ENCODE measurements around the gene TANGO6.
A peak's percentile ranks its signal among the peaks of the same experiment; 100 is the strongest.

The TANGO6 gene

DNA sequence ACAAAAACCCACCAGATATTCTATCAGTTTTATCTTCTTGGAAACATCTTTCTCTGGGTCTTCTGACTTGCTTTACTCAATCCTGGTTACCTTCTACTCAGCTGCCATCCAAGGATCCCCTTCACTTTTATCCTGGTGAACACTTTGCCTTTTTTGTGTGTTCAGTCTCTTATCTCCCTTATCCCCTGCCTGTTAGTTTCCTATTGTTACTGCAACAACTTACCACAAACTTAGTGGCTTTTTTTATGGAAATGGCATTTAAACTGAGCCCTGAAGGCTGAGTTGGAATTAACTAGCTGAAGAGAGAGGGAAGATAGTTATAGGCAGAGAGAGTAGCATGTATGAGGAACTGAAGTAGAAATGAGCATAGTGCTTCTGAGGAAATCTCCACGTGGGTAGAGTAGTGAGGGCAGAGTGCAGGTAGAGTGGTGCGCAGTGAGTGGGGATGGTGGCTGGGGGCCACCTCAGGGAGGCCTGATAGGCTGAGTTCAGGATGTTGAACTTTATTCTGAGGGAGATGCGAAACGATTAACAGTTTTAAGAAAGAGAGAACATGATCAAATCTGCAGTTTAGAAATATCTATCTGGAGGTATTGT, 26.3 kb downstream of the TANGO6 start:
- DNase-seq, result no peak

DNA sequence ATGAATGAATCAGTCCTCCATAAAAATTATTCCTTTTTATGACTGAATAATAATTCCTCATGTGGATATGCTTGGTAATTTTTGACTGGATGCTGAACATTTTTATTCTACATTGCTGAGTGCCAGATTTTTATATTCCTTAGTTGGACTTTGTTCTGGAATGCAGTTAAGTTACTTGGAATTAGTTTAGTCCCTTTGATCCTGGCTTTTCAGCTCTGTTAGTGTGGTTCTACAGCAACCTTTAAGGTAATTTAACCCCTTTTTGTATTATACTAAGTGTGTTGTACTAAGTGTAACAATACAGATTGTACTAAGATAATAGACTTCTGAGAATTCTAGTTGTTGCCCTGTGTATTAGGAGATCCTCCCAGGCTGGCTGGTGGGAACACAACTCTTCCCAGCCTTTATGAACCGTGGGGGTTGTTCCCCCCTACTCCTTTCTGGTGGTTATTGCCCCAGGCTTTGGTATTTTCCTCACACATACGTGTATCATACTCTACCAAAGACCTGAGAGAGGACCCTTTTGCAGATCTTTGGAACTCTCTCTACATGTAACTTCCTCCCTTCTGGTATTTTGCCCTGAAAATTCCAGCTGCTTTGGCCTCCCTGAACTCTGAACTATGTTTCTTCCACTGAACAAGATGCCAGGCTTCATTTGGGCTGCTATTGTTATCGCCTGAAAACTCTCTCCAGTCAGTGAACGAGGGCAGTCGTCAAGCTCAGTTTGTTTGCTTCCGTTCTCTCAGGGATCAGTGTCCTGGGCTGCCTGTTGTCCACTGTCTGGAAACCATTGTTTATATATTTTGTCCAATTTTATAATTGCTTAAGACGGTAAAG, 30.5 kb downstream of the TANGO6 start:
- DNase-seq, result no peak

DNA sequence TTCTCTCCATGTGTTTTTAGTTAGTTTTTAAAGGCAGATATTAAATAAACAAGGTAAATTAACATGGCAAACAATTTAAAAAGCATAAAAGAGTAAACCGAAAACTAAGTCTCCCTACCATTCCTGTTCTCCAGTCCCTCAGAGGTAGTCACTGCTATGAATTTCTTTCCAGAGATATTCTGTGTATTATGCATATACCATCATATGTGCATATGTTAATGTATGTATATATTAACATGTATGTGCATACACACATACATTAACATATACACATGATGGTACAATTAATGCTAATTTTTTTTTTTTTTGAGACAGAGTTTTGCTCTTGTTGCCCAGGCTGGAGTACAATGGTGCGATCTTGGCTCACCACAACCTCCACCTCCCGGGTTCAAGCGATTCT, 32.5 kb downstream of the TANGO6 start:
- no peak for DNase-seq

DNA sequence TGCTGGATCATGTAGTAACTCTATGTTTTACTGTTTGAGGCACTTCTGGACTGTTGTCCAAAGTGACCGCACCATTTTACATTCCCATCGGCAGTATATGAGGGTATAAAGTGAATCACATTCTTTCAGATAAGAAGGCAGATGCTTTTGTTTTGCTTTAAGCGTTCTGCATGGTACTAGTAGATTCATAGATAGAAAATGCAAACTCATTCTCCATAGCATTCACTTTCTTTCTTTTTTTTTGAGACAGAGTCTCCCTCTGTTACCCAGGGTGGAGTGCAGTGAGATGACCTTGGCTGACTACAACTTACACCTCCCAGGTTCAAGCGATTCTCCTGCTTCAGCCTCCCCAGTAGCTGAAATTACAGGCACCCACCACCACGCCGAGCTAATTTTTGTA, 40.4 kb downstream of the TANGO6 start:
- DNase-seq, result no peak

DNA sequence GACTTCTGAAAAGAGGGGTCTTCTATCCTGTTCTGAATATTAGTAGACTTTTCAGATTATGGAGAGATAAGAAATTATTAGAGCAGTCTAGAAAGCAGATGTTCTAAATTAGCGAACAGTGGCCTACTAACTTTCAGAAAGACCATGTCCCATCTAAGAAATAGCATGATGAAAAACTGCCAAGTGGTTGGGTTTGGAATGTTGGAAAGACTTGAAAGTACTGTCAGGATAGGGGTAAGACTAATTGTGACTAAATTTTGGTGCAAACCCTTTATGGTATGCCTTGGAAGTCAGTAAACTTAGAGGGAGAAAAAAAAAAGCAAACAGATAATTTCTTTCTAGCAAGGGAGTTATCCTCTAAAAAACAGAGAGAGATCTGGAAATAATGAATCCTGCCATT, 41.1 kb downstream of the TANGO6 start:
- no peak for DNase-seq

DNA sequence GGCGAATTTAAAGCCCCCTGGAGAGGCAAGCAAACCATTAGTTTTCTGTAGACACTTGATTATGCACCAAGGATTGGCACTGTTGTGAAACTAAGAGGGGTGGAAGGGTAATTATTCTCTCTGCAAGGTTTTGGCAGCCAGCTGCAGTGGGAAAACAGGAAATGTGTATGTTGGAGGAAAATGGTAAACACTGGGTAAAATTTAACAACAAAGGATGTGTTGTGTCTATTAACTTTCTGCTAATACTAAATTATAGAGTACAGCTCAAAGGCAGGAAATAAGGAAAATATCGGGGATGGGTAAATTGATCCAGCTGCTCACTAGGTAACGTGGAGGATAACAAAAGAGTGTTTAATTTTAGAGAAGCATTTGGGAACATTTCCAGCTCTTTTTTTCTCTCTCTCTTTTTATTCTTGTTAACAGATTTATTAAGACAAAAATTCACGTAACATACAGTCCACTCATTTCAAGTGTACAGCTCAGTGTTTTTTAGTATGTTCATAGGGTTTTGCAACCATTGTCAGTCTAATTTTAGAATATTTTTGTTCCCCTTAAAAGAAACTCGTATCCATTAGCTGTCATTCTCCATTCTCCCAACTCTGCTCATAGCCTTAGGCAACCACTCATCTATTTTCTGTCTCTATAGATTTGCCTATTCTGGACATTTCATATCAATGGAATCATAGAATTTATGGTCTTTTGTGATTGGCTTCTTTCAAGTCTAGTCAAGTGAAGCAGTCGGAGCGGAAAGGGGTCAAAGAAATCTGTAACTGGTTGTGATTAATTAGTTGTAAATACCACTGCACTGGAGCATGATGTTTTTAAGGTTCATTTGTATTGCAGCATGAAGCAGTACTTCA, 41.8 kb downstream of the TANGO6 start:
- DNase-seq, result no peak

DNA sequence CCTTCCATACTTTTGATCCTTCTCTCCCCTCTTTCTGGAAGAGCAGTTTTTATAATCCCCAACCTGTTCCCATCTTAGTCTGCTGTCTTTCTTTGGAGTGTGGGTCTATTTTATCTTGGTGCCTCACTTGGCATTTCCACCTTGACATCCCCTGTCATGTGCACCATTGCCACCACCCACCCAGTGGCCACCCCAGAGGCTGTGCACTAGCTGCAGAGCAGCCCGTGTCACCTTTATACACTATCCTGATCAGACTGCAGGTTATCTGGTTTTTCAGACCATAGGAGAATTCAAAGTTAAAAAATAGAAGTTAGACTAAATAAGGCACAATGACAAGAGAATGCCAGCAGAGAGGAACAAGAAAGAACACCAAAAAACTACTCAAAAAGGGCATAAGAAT, 43.8 kb downstream of the TANGO6 start:
- DNase-seq, result no peak

DNA sequence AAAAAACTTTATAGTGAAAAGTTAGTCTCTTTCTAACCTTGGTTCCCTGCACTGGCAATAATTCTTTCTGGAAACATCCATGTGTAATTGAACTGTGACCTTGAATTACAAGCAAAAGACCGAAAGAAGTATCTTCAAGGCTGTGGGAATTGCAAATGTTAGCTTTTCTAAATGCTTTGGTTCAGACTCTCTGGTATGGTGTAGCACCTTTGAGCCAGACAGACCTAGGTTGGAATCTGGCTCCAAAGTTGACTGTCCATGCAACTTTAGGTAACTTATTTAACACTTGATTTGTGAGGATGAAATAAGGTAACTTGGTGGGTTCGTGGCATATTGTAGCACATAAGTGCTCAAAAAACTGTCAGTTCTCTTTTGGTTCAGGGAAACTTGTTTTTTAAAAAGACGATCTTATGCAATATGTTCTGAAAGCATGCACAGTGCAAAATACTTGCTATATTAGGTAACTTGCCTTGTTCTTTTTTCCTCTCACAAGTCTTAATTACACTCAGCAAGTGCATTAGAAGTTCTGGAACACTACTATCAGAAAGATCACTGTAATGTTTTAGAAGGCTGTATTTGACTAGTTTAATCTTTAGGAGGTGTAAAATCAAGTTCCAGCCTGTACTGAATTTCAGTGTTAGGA, 46.3 kb downstream of the TANGO6 start:
- no peak for DNase-seq

DNA sequence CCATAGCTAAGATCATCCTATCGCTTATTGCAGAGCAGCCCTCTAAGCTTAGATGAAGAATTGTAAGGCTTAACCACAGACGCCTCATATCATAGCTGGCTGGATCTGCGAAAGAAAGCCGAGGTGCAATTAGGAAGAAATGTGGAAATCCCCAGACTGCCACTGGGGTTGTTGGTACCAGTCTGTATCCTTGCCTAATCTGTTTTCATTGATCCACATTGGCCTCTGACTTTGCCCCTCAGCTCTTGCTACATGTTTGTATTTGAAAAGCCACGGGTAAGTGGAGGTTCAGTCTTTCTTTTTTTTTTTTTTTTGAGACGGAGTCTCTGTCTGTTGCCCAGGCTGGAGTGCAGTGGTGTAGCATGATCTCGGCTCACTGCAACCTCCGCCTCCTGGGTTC, 48.9 kb downstream of the TANGO6 start:
- no peak for DNase-seq

DNA sequence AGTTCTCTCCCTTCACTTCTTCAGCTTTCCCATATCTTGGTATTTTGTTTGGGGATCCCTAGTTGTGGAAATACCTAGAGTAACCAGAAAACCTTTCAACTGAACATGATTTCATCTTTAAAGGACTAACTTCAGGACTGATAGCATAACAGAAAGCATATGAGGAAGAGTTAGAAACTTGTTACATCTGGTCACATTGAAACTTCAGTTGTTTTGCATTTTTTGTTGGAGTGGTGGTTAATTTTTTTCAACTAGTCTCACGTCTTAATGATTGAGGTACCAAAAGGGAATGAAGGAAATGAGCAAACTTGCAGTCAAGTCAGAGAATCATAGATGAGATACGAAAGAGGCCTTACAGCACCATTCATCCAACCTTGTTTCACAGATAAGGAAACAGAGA, 49.6 kb downstream of the TANGO6 start:
- DNase-seq, result no peak

DNA sequence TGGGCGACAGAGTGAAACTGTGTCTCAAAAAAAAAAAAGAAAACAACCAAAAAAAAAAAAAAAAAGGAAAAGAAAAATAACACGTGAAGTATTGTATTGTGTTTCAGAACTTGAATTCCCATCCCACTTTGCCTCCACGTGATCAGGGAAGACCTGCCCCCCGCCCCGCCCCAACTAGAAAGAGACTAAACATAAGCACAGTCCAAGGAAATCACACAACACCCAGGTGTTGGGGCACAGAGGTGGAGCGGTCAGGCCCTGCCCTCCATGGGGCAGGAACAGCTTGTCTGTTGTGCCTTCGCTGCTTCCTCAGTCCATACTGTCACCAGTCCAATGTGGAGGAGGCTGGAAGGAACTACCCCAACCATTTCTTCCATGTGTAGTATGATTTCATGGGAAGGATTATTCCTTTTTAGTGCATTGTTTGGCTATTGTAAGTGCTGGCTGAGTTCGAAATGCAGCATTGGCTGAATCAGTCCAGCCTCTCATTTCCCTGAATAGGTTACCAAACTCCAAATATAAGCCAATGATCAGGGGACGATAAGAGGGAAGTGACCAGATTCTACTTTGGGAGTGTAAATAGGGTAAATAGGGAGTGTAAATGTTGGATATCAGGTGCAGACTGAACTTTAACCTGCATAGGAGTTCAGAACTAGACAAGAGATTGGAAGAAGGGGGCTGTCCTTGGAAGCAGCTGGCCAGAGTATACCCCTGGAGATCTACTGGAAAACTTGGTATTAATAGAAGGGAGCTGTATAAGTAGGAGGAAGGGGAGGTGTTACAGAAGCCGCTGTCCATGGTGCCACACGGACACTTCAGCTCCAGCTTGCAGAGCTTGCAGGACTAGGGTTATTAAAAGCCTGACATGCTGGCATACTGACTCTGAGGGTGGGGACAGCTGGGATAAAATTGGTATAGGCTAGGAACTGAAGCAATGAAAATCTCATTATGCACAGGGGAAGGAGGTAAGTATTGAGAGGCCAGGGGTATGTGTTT, 50.7 kb downstream of the TANGO6 start:
- DNase-seq, result no peak

DNA sequence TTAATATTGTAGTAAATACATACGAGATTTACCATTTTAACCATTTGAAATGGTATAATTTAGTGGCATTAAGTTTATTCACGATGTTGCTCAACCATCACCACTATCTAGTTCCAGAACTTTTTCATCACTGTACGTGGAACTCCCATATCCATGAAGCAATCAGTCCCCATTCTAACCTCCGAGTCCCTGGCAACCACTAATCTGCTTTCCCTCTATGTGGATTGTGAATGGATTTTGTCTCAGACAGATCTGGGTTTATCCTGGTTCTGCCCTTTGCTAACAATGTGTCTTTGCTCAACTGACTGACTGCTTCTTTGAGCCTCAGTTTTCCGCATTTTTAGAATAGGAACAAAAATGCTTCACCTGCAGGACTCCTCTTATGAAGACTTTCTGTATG, 51.4 kb downstream of the TANGO6 start:
- no peak for DNase-seq

DNA sequence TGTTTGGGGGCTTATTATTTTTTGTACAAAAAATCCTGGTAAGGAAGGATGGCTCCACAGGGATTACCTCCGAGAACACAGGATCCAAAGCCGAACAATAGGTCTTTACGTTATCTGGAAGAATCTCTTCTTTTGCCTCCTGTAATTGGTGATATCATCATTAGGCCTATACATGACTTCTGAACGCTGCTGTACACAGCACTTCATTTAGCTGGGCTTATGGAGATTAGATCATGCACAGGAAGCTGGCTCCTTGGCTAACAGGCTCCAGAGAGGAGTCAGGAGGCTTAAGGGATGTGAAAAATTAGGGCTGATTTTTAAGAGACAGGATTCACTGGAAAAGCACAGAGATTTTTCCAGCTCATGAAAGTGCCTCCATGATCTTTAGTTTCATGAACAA, 54.7 kb downstream of the TANGO6 start:
- DNase-seq, result no peak

DNA sequence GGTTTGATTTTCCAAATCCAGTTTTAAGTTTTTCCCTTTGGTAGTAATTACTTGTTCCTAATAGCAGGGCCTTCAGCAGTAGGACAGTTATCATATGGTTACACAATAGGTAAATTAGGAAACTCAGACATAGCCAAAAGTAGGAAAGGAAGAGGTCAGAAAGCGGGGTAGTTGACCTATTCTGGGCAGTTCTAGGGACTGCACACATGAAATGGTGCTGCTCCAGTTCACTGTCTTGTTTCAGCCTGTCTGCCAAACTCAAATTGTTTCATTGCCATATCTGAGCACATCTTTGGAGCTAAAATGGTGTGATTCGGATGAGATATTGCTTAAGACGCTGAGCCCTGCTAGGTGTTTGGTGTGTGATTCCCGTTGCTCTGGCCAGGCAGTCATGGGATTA, 56.7 kb downstream of the TANGO6 start:
- no peak for DNase-seq

DNA sequence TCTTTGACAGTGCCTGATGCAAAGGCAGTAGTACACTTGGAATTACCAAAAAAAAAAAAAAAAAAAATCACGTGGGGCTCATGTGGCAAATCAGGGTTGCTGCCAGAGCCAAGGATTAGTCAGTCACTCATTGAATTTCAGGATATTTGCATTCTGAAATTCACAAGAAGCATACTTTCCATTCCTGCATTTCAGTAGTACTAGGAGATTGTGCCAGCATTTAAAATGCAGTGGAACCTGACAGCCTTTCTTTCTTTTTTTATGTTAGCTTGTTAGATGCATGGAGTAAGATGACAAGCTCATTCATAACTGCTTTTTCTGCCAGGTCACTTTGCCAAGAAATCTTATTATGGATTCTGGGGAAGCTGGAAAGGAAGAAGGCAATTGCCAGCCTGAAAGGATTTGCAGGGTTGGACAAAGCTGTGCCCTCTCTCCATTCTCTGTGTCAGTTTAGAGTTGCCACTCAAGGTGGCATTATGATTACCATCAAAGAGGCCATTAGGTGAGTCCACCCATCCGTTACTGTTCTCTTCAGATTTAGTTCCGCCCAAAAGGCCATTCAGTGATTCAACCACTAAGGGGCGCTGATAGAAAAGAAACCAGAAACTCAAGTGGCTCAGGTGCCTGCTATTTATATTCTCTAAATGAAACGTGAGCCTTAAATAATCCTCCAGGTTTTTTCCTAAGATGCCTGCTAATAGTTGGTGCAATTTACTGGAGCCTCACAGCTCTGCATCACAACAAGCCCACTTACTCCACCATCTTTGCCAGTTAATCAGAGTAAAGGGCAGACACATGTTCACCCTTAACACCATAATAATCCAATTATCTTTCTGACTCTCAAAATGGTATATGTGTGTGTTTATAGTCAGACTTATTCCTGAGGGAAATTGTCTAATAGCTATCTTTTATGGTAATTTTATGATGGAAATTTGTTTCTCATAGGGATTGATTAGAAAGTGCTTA, 59.0 kb downstream of the TANGO6 start:
- DNase-seq, result peak; percentile 60

DNA sequence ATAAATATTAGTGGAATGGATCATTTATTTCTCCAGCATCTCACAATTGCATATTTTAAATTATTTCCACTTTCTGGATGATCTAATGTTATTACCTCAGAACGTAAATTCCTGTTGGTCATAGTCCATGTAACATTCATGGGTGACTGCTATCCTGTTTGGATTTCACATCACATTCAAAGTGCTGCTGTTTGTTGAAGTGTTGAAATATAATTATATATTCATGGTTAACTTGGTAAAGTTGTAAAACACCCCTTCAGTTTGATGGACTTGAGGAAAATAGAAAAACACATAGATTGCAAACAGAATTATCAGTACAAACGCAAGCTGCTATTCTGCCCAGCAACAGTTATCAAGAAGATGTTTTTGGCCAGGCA, 59.6 kb downstream of the TANGO6 start:
- DNase-seq, result no peak

DNA sequence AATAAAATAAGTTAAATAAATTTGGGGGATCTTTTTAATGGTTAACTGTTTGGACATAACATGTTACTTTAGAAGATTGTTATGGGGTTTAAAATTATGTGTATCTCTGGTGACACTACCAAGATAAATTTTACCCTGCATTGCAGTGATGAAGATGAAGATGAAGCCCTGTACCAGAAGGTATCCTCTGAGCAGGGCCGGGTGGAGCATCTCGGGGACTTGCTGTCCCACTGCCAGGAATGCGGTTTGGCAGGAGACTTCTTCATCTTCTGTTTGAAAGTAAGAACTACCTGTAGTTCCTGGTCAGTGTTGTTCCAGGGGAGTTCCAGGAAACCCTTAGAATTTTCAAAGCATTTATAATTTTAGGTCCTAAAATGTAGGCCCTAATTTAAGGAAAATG, 64.0 kb downstream of the TANGO6 start:
- no peak for DNase-seq

DNA sequence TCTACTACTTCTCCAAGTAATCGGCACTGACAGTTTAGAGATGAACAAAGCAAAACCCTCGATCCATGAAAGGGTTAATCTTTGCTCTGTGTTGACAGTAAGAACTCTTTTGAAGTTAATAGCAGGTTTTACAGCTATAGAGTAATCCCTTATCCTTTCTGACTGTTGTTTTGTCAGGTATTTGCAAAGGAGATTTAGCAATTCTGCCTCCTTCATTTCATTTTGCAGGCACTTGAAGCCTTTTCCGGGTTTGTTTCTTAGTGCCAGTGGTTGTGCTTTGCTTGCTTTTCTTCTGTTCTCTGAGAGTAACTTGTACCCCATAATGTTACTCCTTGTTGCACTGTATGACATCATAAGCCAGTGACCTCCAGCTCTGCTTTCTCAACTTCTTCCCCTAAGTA, 64.5 kb downstream of the TANGO6 start:
- DNase-seq, result no peak

DNA sequence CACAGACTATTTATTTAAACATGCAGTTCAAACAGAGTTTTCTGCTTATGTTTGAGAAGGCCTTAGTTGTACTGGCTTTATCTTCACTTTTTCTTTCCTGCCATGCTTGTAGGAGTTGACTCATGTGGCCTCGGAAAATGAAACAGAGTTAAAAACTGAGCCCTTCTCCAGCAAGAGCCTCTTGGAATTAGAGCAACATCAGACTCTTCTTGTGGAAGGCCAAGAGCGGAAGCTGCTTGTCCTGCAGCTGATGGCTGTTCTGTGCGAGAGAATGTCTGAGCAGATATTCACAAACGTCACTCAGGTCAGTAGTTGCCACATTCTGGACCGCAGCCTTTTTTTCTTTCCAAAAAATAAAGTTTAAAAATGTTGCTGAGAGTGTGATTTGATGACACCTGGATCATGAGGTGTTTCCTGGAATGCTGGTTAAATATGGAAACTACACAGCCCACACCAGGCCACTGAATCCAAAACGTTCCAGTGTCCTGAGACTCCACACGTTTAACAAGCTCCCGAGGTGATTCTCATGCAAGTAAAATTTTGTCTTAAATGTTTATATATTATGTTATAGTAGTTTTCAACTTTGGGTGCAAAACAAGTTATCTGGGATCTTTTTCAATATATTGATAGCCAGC, 65.9 kb downstream of the TANGO6 start:
- DNase-seq, result no peak

DNA sequence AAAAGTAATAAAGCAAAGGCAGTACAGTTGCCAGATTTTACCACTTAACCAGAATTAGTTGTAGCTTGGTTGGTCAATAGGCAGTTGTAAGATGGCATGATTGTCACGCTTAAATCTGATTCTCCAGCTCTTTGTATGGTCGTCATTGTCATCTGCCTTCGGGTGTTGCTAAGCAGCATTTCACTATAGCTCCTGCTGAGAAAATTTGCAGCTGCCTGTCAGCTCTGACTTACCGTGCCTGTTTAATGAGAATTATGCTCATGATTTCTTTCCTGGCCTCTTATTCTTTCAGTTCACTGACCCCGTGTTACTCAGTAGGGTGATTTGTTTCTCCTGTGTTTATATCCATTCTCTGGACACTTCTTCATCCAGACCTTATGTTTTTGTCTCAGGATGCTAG, 66.7 kb downstream of the TANGO6 start:
- no peak for DNase-seq
